GM19397 (cell line): ENCODE measurements around the gene DSCAML1.

ENCODE experiments used
- ATAC-seq: cut with Tn5 transposase; IDR thresholded peaks from one replicate; pipeline ENCODE4 v1.9.1; 2021; ENCODE audit warnings: mild to moderate bottlenecking, moderate library complexity; ENCODE audit not compliant: unreplicated experiment

DSCAML1 gene

GRCh38 chr11:117439256-117439655 is 357.8 kb downstream of the DSCAML1 start:
- ATAC-seq: no peak

- ATAC-seq: no peak
These were observed 358.5 kb downstream of the DSCAML1 start for GRCh38 chr11:117438371-117439000.

- no peak for ATAC-seq
These were observed 359.3 kb downstream of the DSCAML1 start for GRCh38 chr11:117437791-117438130.

- no peak for ATAC-seq
These were observed 359.8 kb downstream of the DSCAML1 start for GRCh38 chr11:117437041-117437790.

- no peak for ATAC-seq
These were observed 361.7 kb downstream of the DSCAML1 start for GRCh38 chr11:117435326-117435725.

- no peak for ATAC-seq
These were observed 362.5 kb downstream of the DSCAML1 start for GRCh38 chr11:117434481-117434880.

- no peak for ATAC-seq
These were observed 363.3 kb downstream of the DSCAML1 start for GRCh38 chr11:117433717-117434116.

- no peak for ATAC-seq
These were observed 365.6 kb downstream of the DSCAML1 start for GRCh38 chr11:117431436-117431835.

- no peak for ATAC-seq
These were observed 366.6 kb downstream of the DSCAML1 start for GRCh38 chr11:117430293-117430955.

GRCh38 chr11:117428856-117429229 is 368.2 kb downstream of the DSCAML1 start:
- ATAC-seq: no peak

- no peak for ATAC-seq
These were observed 368.7 kb downstream of the DSCAML1 start for GRCh38 chr11:117428186-117428855.

- no peak for ATAC-seq
These were observed 369.6 kb downstream of the DSCAML1 start for GRCh38 chr11:117427356-117427874.

GRCh38 chr11:117426941-117427340 is 370.1 kb downstream of the DSCAML1 start:
- ATAC-seq: no peak

- no peak for ATAC-seq
These were observed 370.7 kb downstream of the DSCAML1 start for GRCh38 chr11:117426297-117426685.

GRCh38 chr11:117425679-117426296 is 371.2 kb downstream of the DSCAML1 start:
- ATAC-seq: no peak

GRCh38 chr11:117424781-117425180 is 372.2 kb downstream of the DSCAML1 start:
- no peak for ATAC-seq

GRCh38 chr11:117423046-117423575 is 373.9 kb downstream of the DSCAML1 start:
- ATAC-seq: no peak

- ATAC-seq: no peak
These were observed 375.5 kb downstream of the DSCAML1 start for GRCh38 chr11:117421476-117421875.

GRCh38 chr11:117421041-117421440 is 376.0 kb downstream of the DSCAML1 start:
- no peak for ATAC-seq

GRCh38 chr11:117420598-117420997 is 376.4 kb downstream of the DSCAML1 start:
- ATAC-seq: no peak

GRCh38 chr11:117420143-117420485 is 376.9 kb downstream of the DSCAML1 start:
- no peak for ATAC-seq
